Endothelial cell of umbilical vein (primary cell): ENCODE results near the gene KCTD20. TPM values are rescaled to one million over a fixed set of nuclear protein-coding genes. Genes with fewer than 3 reads are reported as not detected.

Experiments used
- BruUV-seq: library from RNA; stranded (reverse); fragments of 400-500 nt; replicated peaks from 2 replicates; lab custom pipeline; 2021; lab: Mats Ljungman, UMichigan
- CTCF ChIA-PET: fragments of 300-600, 350-600 bp; sonication (Branson Sonifier 250); formaldehyde crosslinking; loops from one replicate; lab custom pipeline; 2021; ENCODE audit warnings: antibody characterized with exemption, inconsistent platforms; lab: Charles Lee
- POLR2A ChIA-PET: fragments of 300-600, 350-600 bp; sonication (Branson Sonifier 250); formaldehyde crosslinking; loops from one replicate; lab custom pipeline; 2021; ENCODE audit warnings: antibody characterized with exemption, inconsistent platforms; lab: Charles Lee
- DNase-seq: peaks from one replicate; pipeline ENCODE4 v3.0.0-alpha.2; 2011; ENCODE audit warnings: low read depth, low spot score
- FAIRE-seq: peaks from 2 replicates; lab custom pipeline; 2011; peaks lifted over from hg19 to GRCh38; lab: Jason Lieb, UNC
- H2AFZ ChIP-seq: 2 replicates; pipeline ENCODE4 v1.6.0; 2012; ENCODE audit warnings: low read depth, low read length, control low read depth, inconsistent platforms
- H3K27ac ChIP-seq: 2 replicates; pipeline ENCODE4 v1.5.1; 2011; ENCODE audit warnings: low read depth, mild to moderate bottlenecking, control low read depth, low read length, moderate library complexity; ENCODE audit not compliant: insufficient read depth
- H3K27me3 ChIP-seq, 2 experiments: 2 replicates each; pipeline versions ENCODE4 v1.6.0 to v1.6.1; 2011; ENCODE audit warnings: low read length in 2 of 2, mixed read lengths in 1 of 2; ENCODE audit not compliant: control insufficient read depth in 2 of 2, insufficient read depth in 2 of 2
- H3K36me3 ChIP-seq, 2 experiments: 2 replicates in 1 of 2; 3 replicates in 1 of 2; pipeline ENCODE4 v1.5.1; 2011; ENCODE audit warnings: low read length in 2 of 2, mild to moderate bottlenecking in 1 of 2, moderate library complexity in 1 of 2; ENCODE audit not compliant: control insufficient read depth in 2 of 2, insufficient read depth in 2 of 2; ENCODE audit errors: extremely low read depth in 1 of 2
- H3K4me1 ChIP-seq: 3 replicates; pipeline ENCODE4 v1.5.1; 2011; ENCODE audit warnings: mild to moderate bottlenecking, low read length; ENCODE audit not compliant: control insufficient read depth, insufficient read depth; ENCODE audit errors: extremely low read depth
- H3K4me2 ChIP-seq: 2 replicates; pipeline ENCODE4 v1.6.1; 2011; ENCODE audit warnings: low read length, control low read depth, mixed read lengths; ENCODE audit not compliant: insufficient read depth
- H3K4me3 ChIP-seq, 3 experiments: fragments of 200-600 bp in 1 of 3; sonication (generic), shearing (Covaris generic) in 1 of 3; replicated peaks in 1 of 3; 2 replicates each; pipeline ENCODE4 v1.5.1; 2011 to 2016; ENCODE audit warnings: control low read depth in 3 of 3, low read length in 3 of 3, mild to moderate bottlenecking in 2 of 3, inconsistent platforms in 1 of 3, low read depth in 1 of 3, moderate library complexity in 1 of 3; ENCODE audit not compliant: insufficient read depth in 1 of 3
- H3K79me2 ChIP-seq: 2 replicates; pipeline ENCODE4 v1.6.0; 2012; ENCODE audit warnings: low read length, inconsistent platforms; ENCODE audit not compliant: control insufficient read depth, insufficient read depth
- H3K9ac ChIP-seq: replicated peaks from 2 replicates; pipeline ENCODE3; 2011; ENCODE audit warnings: low read length, control low read depth; ENCODE audit not compliant: insufficient read depth; ENCODE audit errors: extremely low read depth
- H3K9me1 ChIP-seq: replicated peaks from 3 replicates; pipeline ENCODE4 v1.6.0; 2011; ENCODE audit warnings: mild to moderate bottlenecking, low read length; ENCODE audit not compliant: control insufficient read depth, insufficient read depth; ENCODE audit errors: extremely low read depth
- H3K9me3 ChIP-seq: replicated peaks from 2 replicates; pipeline ENCODE4 v1.5.1; 2012; ENCODE audit warnings: low read length, inconsistent platforms; ENCODE audit not compliant: control insufficient read depth, insufficient read depth
- H4K20me1 ChIP-seq: replicated peaks from 2 replicates; pipeline ENCODE3; 2011; ENCODE audit warnings: mild to moderate bottlenecking, low read length; ENCODE audit not compliant: control insufficient read depth, insufficient read depth; ENCODE audit errors: extremely low read depth
- CTCF ChIP-seq, 2 donors: IDR thresholded peaks; 1 replicate in 1 of 2; 2 replicates in 1 of 2; pipeline ENCODE4 v1.5.1; 2011; ENCODE audit warnings: low read length in 2 of 2, mild to moderate bottlenecking in 2 of 2, moderate library complexity in 2 of 2, control low read depth in 1 of 2, inconsistent platforms in 1 of 2, low read depth in 1 of 2; ENCODE audit not compliant: insufficient read depth in 1 of 2; ENCODE audit errors: extremely low read depth in 1 of 2
- EZH2 ChIP-seq: IDR thresholded peaks from 2 replicates; pipeline ENCODE4 v1.6.1; 2012; ENCODE audit warnings: borderline replicate concordance, low read depth, mild to moderate bottlenecking, moderate library complexity, low read length, inconsistent platforms; ENCODE audit not compliant: severe bottlenecking
- FOS ChIP-seq: IDR thresholded peaks from 2 replicates; pipeline ENCODE4 v1.6.1; 2011; ENCODE audit warnings: mild to moderate bottlenecking, low read length, moderate library complexity, borderline replicate concordance; ENCODE audit not compliant: insufficient read depth
- GATA2 ChIP-seq: IDR thresholded peaks from 2 replicates; pipeline ENCODE4 v1.7.0; 2011; ENCODE audit warnings: low read depth, mild to moderate bottlenecking, moderate library complexity, mixed read lengths, low read length; ENCODE audit not compliant: insufficient read length, insufficient read depth
- JUN ChIP-seq: IDR thresholded peaks from 2 replicates; pipeline ENCODE4 v1.6.1; 2011; ENCODE audit warnings: borderline replicate concordance, low read depth; ENCODE audit not compliant: insufficient read length, insufficient read depth
- MAX ChIP-seq: IDR thresholded peaks from 2 replicates; pipeline ENCODE4 v1.6.1; 2011; ENCODE audit not compliant: insufficient read depth, insufficient read length
- MYC ChIP-seq: IDR thresholded peaks from one replicate; pipeline ENCODE4 v1.6.1; 2011; ENCODE audit warnings: mild to moderate bottlenecking, low read depth, low read length
- POLR2A ChIP-seq: IDR thresholded peaks from 2 replicates; pipeline ENCODE4 v1.6.1; 2012; ENCODE audit warnings: low read depth, mild to moderate bottlenecking, control low read depth, low read length
- POLR2AphosphoS5 ChIP-seq: IDR thresholded peaks from 2 replicates; pipeline ENCODE4 v1.6.1; 2012; ENCODE audit warnings: low read depth, mild to moderate bottlenecking, control low read depth, low read length, moderate library complexity; ENCODE audit not compliant: insufficient read depth
- dilution Hi-C: fragments of 300-500 bp; cut with MboI; formaldehyde crosslinking; loops from one replicate; pipeline ENCODE4 v1.15.0; 2019; ENCODE audit warnings: low sequenced_read_pairs; ENCODE audit not compliant: extremely low pct_ligation_motif_present
- intact Hi-C: fragments of 100-400 bp; cut with micrococcal nuclease; formaldehyde crosslinking; loops from one replicate; pipeline ENCODE4 v1.10.0; 2022
- polyA plus RNA-seq, 4 experiments: library from polyadenylated mRNA; depleted of rRNA in 3 of 4; stranded (reverse) in 3 of 4; unstranded in 1 of 4; fragments of >200 nt; gene quantifications; 2 replicates each; pipeline versions ENCODE4 v1.2.1 to v1.2.3, GENCODE V29; 2011 to 2012; ENCODE audit warnings: missing spikeins in 1 of 4
- total RNA-seq: library from RNA; stranded (reverse); gene quantifications from 2 replicates; pipeline ENCODE4 v1.2.3, GENCODE V29; 2021

The KCTD20 gene
- total and polyA plus RNA-seq, 2 donors (not counting 3 experiments of a cell fraction or from before 2014, with no cell fraction given), result 26.2 to 47.2 TPM

GRCh38 chr6:36533321-36533720, 90.5 kb downstream of the KCTD20 start:
- Histone ChIP-seq H4K20me1 (no peaks in the 10 kb centered on the region), H3K27ac (no peak overlapping the region), H3K27me3 (no peaks in the 10 kb centered on the region), H3K79me2 (peaks cover 15% of the 10 kb centered on the region), H3K4me3 (no peak overlapping the region), H3K9me3 (no peaks in the 10 kb centered on the region), H3K36me3 (peaks cover 0 to 2% of the 10 kb centered on the region in 2 experiments), H3K4me2 (no peak overlapping the region), H2AFZ (no peak overlapping the region), H3K4me1 (peaks cover 4% of the 10 kb centered on the region), H3K9ac (no peak overlapping the region), H3K9me1 (no peaks in the 10 kb centered on the region)
- CTCF ChIA-PET, result interaction anchor here (1.0 to 1.1 kb wide), 2 partner anchors 11 to 86 kb away, joined by 4 read pairs; no protein-coding TSS in a partner anchor
- no peak for FAIRE-seq
- dilution Hi-C loops (no loop called here), intact Hi-C loops (no loop called here)
- POLR2A ChIA-PET, result no interaction called here
- TF ChIP-seq FOS, result no peak
- no peak for DNase-seq
- no TSS peak for BruUV-seq

- no TSS peak for BruUV-seq
- intact Hi-C loops, result no loop called here
- FAIRE-seq (no peak), DNase-seq (no peak)
- H3K4me2 ChIP-seq, result no peak overlapping the region
- dilution Hi-C loops, result no loop called here
- no peak overlapping the region for H2AFZ ChIP-seq
- no peaks in the 10 kb centered on the region for H4K20me1 ChIP-seq
- H3K79me2 ChIP-seq, result peaks cover 18% of the 10 kb centered on the region
- peaks cover 0 to 2% of the 10 kb centered on the region in 2 experiments for H3K36me3 ChIP-seq
- ChIA-PET CTCF (no interaction called here), POLR2A (no interaction called here)
- no peak overlapping the region for H3K9ac ChIP-seq
- no peak overlapping the region for H3K4me3 ChIP-seq
- H3K4me1 ChIP-seq, result no peaks in the 10 kb centered on the region
- TF ChIP-seq EZH2 (no peak), MYC (no peak), FOS (no peak), POLR2AphosphoS5 (no peak), JUN (no peak), MAX (no peak), CTCF (IDR thresholded peaks at IDR 0.05; ENCODE audit: extremely low read depth in 1 of 2, insufficient read depth in 1 of 2, low read depth in 1 of 2, low read length in 2 of 2) (no peak), GATA2 (no peak), POLR2A (no peak)
- H3K9me3 ChIP-seq, result no peaks in the 10 kb centered on the region
- H3K9me1 ChIP-seq, result no peaks in the 10 kb centered on the region
- no peaks in the 10 kb centered on the region for H3K27me3 ChIP-seq
- H3K27ac ChIP-seq, result no peak overlapping the region
Measured at GRCh38 chr6:36536873-36537547, 94.2 kb downstream of the KCTD20 start.
